SK-N-SH (cell line): ENCODE results near the gene CAPS. TPM values are rescaled to one million over a fixed set of nuclear protein-coding genes. Genes with fewer than 3 reads are reported as not detected.

Source experiments
- CHD2 ChIP-seq: fragments of 150-350 bp; IDR thresholded peaks from 2 replicates; pipeline ENCODE4 v1.6.1; 2018; ENCODE audit warnings: low read length; ENCODE audit not compliant: partially characterized antibody
- EZH2phosphoT487 ChIP-seq: fragments of 200-600 bp; sonication (generic); IDR thresholded peaks from 2 replicates; pipeline ENCODE4 v1.6.1; 2017; ENCODE audit warnings: low read depth, mixed run types, mild to moderate bottlenecking, antibody characterized with exemption, moderate library complexity, borderline replicate concordance
- GABPA ChIP-seq: IDR thresholded peaks from 2 replicates; pipeline ENCODE4 v1.4.0; 2012; ENCODE audit warnings: low read depth, mild to moderate bottlenecking
- JUND ChIP-seq: IDR thresholded peaks from 2 replicates; pipeline ENCODE4 v1.4.0; 2012
- MAX ChIP-seq: IDR thresholded peaks from 2 replicates; pipeline ENCODE4 v1.4.0; 2012; ENCODE audit warnings: low read depth
- NFIC ChIP-seq: IDR thresholded peaks from 2 replicates; pipeline ENCODE4 v1.4.0; 2012; ENCODE audit warnings: borderline replicate concordance
- NRF1 ChIP-seq: IDR thresholded peaks from 2 replicates; pipeline ENCODE4 v1.6.1; 2012; ENCODE audit warnings: low read depth, mild to moderate bottlenecking, low read length
- SIN3A ChIP-seq: IDR thresholded peaks from 2 replicates; pipeline ENCODE4 v1.6.1; 2012; ENCODE audit warnings: low read depth, mild to moderate bottlenecking, low read length, moderate library complexity, borderline replicate concordance
- SMC3 ChIP-seq: IDR thresholded peaks from 2 replicates; pipeline ENCODE4 v1.6.1; 2012; ENCODE audit warnings: low read depth, low read length, improper control_type of control experiment
- TAF1 ChIP-seq: IDR thresholded peaks from 2 replicates; pipeline ENCODE4 v1.6.1; 2012; ENCODE audit warnings: low read depth, mild to moderate bottlenecking, low read length, moderate library complexity, borderline replicate concordance
- TEAD4 ChIP-seq: IDR thresholded peaks from 2 replicates; pipeline ENCODE4 v1.4.0; 2012; ENCODE audit warnings: mild to moderate bottlenecking, borderline replicate concordance; ENCODE audit not compliant: insufficient read depth
- polyA plus RNA-seq, 3 experiments: library from polyadenylated mRNA; depleted of rRNA; stranded (reverse); fragments of >200 nt; gene quantifications; 2 replicates each; pipeline ENCODE4 v1.2.3, GENCODE V29; 2012
- TF ChIP-seq, protein P1 (sequence below): IDR thresholded peaks from 2 replicates; pipeline ENCODE4 v1.4.0; 2012; ENCODE audit warnings: low read depth, borderline replicate concordance
- TF ChIP-seq, protein P2 (sequence below): fragments of 150-350 bp; IDR thresholded peaks from 2 replicates; pipeline ENCODE4 v1.6.1; 2017; ENCODE audit warnings: antibody characterized with exemption, low read length, low read depth, borderline replicate concordance
- TF ChIP-seq, protein P3 (sequence below): IDR thresholded peaks from 2 replicates; pipeline ENCODE4; 2012
- TF ChIP-seq, protein P4 (sequence below): fragments of 200-600 bp; sonication (generic); IDR thresholded peaks from 2 replicates; pipeline ENCODE4 v1.6.1; 2017; ENCODE audit warnings: antibody characterized with exemption, mild to moderate bottlenecking, moderate library complexity

The CAPS gene
- polyA plus RNA-seq, 1 of the 3 experiments (the other 2 are of a cell fraction): 13.4 TPM

DNA sequence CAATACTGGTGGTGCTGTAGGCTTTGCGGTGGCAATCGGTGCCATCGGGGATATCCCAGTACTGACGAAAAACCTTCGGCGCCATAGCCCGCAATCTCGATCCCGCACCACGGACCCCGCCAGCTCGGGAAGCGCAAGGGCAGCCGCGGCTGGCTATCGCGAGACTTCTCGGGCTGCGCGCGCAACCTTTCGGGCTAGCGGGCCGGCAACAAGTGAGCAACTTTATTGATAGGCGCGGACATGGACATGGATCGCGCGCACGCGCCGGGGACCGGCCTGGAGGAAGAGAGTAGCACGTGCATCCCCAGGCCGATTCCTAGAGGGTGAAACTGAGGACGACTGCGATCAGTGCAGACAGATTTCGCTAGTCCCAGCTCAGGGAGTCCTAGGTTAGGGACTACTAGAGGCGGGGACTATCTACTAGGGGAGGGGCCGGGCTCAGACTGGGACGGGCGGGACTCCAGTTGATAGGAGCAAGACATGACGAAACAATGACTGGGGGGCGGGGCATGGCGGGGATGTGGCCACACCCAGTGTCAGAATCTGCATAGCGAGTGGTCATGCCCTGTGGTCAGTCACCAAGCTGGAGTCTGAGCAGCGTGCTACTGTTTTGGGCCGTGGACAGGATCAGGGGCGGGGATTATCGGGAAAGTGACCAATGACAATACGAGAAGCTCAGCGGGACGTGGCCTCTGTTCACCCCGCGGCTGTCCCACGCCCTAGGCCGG, 10.3 kb upstream of the CAPS start, which contains the start of gene NDUFA11 (continued):
- TF ChIP-seq MAX (peak; percentile 94), TEAD4 (no peak), EZH2phosphoT487 (no peak), SMC3 (no peak), CHD2 (peak; percentile 100), JUND (no peak), GABPA (no peak), SIN3A (peak; percentile 63; the same call in 1 of the 2 replicates), NFIC (no peak), TAF1 (peak; percentile 74), NRF1 (peak; percentile 84)
- TF ChIP-seq, protein P1, sequence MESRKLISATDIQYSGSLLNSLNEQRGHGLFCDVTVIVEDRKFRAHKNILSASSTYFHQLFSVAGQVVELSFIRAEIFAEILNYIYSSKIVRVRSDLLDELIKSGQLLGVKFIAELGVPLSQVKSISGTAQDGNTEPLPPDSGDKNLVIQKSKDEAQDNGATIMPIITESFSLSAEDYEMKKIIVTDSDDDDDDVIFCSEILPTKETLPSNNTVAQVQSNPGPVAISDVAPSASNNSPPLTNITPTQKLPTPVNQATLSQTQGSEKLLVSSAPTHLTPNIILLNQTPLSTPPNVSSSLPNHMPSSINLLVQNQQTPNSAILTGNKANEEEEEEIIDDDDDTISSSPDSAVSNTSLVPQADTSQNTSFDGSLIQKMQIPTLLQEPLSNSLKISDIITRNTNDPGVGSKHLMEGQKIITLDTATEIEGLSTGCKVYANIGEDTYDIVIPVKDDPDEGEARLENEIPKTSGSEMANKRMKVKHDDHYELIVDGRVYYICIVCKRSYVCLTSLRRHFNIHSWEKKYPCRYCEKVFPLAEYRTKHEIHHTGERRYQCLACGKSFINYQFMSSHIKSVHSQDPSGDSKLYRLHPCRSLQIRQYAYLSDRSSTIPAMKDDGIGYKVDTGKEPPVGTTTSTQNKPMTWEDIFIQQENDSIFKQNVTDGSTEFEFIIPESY: peak; percentile 99
- TF ChIP-seq, protein P2, sequence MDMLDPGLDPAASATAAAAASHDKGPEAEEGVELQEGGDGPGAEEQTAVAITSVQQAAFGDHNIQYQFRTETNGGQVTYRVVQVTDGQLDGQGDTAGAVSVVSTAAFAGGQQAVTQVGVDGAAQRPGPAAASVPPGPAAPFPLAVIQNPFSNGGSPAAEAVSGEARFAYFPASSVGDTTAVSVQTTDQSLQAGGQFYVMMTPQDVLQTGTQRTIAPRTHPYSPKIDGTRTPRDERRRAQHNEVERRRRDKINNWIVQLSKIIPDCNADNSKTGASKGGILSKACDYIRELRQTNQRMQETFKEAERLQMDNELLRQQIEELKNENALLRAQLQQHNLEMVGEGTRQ: no peak
- TF ChIP-seq, protein P3, sequence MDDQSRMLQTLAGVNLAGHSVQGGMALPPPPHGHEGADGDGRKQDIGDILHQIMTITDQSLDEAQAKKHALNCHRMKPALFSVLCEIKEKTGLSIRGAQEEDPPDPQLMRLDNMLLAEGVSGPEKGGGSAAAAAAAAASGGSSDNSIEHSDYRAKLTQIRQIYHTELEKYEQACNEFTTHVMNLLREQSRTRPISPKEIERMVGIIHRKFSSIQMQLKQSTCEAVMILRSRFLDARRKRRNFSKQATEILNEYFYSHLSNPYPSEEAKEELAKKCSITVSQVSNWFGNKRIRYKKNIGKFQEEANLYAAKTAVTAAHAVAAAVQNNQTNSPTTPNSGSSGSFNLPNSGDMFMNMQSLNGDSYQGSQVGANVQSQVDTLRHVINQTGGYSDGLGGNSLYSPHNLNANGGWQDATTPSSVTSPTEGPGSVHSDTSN: peak; percentile 74
- TF ChIP-seq, protein P4, sequence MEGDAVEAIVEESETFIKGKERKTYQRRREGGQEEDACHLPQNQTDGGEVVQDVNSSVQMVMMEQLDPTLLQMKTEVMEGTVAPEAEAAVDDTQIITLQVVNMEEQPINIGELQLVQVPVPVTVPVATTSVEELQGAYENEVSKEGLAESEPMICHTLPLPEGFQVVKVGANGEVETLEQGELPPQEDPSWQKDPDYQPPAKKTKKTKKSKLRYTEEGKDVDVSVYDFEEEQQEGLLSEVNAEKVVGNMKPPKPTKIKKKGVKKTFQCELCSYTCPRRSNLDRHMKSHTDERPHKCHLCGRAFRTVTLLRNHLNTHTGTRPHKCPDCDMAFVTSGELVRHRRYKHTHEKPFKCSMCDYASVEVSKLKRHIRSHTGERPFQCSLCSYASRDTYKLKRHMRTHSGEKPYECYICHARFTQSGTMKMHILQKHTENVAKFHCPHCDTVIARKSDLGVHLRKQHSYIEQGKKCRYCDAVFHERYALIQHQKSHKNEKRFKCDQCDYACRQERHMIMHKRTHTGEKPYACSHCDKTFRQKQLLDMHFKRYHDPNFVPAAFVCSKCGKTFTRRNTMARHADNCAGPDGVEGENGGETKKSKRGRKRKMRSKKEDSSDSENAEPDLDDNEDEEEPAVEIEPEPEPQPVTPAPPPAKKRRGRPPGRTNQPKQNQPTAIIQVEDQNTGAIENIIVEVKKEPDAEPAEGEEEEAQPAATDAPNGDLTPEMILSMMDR: no peak
